ENCODE measurements around the gene ZFHX3. TPM values are rescaled to one million over a fixed set of nuclear protein-coding genes. Genes with fewer than 3 reads are reported as not detected.

The ZFHX3 gene
- total and polyA plus RNA-seq, 9 donors = 3.4 to 17.6 (median 11.9) TPM

DNA sequence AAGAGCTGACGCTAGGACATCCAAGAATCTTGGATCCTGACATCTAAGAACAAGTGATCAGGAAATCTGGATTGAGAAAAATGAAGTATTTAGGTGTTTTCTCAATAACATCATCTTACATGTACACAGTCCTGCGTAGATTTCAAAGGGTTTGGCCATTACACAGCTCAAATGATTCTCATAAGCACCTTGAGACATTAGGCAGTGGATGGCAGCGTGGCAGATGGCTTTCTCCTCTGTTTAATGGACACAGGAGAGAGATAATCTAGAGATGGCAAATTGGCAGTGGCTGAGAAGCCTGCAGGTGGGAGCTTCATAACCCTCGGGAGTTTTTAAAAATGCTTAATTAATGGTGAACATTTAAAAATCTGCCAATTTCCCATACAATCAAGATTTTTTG lies 137.5 kb downstream of the ZFHX3 start:
- Histone ChIP-seq H3K4me1 (ENCODE audit: insufficient read depth) (no peaks in the 10 kb centered on the region), H3K27ac (no peak overlapping the region), H3K27me3 (no peaks in the 10 kb centered on the region), H3K9me3 (no peaks in the 10 kb centered on the region), H3K4me3 (no peak overlapping the region), H3K36me3 (no peaks in the 10 kb centered on the region)
- TF ChIP-seq, protein P1, sequence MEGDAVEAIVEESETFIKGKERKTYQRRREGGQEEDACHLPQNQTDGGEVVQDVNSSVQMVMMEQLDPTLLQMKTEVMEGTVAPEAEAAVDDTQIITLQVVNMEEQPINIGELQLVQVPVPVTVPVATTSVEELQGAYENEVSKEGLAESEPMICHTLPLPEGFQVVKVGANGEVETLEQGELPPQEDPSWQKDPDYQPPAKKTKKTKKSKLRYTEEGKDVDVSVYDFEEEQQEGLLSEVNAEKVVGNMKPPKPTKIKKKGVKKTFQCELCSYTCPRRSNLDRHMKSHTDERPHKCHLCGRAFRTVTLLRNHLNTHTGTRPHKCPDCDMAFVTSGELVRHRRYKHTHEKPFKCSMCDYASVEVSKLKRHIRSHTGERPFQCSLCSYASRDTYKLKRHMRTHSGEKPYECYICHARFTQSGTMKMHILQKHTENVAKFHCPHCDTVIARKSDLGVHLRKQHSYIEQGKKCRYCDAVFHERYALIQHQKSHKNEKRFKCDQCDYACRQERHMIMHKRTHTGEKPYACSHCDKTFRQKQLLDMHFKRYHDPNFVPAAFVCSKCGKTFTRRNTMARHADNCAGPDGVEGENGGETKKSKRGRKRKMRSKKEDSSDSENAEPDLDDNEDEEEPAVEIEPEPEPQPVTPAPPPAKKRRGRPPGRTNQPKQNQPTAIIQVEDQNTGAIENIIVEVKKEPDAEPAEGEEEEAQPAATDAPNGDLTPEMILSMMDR (IDR thresholded peaks at IDR 0.05) = no peak
- TF ChIP-seq EP300 (IDR thresholded peaks at IDR 0.05) (no peak), POLR2A (IDR thresholded peaks at IDR 0.05) (no peak)
- intact Hi-C loops (cut with DNase I) = no loop called here
- 91 to 96% (median 93%) methylated on average over 4 of the region's 4 CpGs for WGBS, 3 donors
- no peak for DNase-seq

DNA sequence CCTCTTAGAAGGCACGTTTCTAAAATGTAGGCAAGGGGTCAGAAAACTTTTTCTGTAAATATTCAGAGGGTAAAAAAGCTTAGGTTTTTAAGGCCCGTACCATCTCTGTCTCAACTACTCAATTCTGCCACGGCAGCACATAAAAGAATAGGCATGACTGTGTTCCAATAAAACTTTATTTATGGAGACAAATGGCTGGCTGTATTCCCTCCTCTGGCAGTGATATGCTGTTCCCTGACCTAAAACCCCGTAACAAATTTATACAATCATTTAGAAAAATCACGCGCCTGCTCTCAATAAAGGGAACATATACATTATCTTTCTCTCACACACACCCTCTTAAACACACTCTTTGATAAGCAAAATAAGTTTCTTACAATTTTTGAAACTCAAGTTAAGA lies 138.7 kb downstream of the ZFHX3 start:
- intact Hi-C loops (cut with DNase I) = no loop called here
- no peaks in the 10 kb centered on the region for H3K4me1 ChIP-seq (ENCODE audit: insufficient read depth)
- 91 to 96% (median 93%) methylated on average over 6 of the region's 6 CpGs for WGBS, 3 donors
- H3K4me3 ChIP-seq = no peak overlapping the region
- H3K27me3 ChIP-seq = no peaks in the 10 kb centered on the region
- H3K9me3 ChIP-seq = no peaks in the 10 kb centered on the region
- H3K27ac ChIP-seq = no peak overlapping the region
- DNase-seq = no peak
- H3K36me3 ChIP-seq = no peaks in the 10 kb centered on the region
- TF ChIP-seq, protein P1 (IDR thresholded peaks at IDR 0.05) = no peak
- TF ChIP-seq EP300 (IDR thresholded peaks at IDR 0.05) (no peak), POLR2A (IDR thresholded peaks at IDR 0.05) (no peak)

DNA sequence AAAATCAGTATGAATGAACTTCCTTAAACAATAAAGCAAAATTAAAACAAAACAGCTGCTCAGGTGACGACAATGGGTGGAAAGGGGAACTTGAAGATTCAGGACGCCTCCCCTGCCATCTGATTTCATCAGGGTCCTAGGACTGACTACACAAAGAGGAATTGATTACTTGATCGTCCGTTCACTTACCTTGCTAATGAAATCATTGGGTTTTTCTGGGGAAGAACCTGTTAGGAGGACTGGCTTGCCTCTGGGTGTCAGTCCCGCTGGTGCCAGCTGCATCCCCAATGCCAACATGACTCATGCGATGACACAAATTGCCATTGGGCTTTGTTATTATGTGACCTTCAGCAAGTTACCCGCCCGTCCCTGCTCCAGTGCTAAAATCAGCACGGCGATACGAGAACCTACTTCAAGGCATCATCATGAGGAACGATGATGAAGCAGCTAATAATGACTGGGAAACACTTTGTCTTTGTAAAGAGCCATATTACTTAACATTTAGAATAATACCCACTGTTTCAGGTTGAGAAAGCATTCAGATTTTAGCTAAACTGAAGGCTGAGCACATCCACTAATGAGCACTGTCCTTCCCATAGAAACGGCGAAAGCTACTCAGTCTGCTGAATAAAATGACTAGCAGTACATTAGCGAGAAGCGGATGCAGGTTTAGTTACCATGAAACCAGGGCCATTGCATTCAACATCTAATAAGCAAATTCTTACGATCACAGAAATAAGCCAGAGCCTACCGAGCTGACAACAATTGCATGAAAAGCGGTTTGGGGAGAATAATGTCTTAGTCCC lies 139.4 kb downstream of the ZFHX3 start:
- Histone ChIP-seq H3K4me1 (ENCODE audit: insufficient read depth) (no peaks in the 10 kb centered on the region), H3K27ac (no peak overlapping the region), H3K36me3 (no peaks in the 10 kb centered on the region), H3K27me3 (no peaks in the 10 kb centered on the region), H3K4me3 (no peak overlapping the region), H3K9me3 (no peaks in the 10 kb centered on the region)
- TF ChIP-seq POLR2A (IDR thresholded peaks at IDR 0.05) (no peak), EP300 (IDR thresholded peaks at IDR 0.05) (no peak)
- TF ChIP-seq, protein P1 (IDR thresholded peaks at IDR 0.05) = no peak
- intact Hi-C loops (cut with DNase I) = no loop called here
- WGBS, 3 donors = 95 to 96% (median 95%) methylated on average over 19 of the region's 19 CpGs
- no peak for DNase-seq

DNA sequence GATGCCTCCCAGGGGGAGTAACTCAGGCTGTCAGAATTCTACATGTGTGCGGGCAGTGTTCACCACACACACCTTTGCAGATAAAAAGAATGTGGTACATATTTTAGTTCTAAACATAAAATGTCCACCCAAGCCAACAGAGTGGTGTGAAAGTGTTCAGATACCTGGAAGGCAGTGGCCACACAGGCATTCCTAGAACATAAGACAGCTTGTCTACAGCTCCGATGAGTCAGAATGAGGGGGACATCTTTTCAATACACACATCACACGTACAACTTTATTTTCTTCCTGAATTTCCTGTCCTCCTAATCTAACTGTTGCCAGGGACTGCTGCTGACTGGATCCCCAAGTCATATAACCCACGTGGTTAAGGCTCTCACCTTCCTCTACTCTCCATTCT lies 142.3 kb downstream of the ZFHX3 start:
- H3K4me3 ChIP-seq = no peak overlapping the region
- no peak for DNase-seq
- no peaks in the 10 kb centered on the region for H3K9me3 ChIP-seq
- TF ChIP-seq POLR2A (IDR thresholded peaks at IDR 0.05) (no peak), EP300 (IDR thresholded peaks at IDR 0.05) (no peak)
- TF ChIP-seq, protein P1 (IDR thresholded peaks at IDR 0.05) = no peak
- H3K27ac ChIP-seq = no peak overlapping the region
- H3K27me3 ChIP-seq = no peaks in the 10 kb centered on the region
- no peaks in the 10 kb centered on the region for H3K36me3 ChIP-seq
- 79 to 83% (median 80%) methylated on average over 4 of the region's 4 CpGs for WGBS, 3 donors
- H3K4me1 ChIP-seq (ENCODE audit: insufficient read depth) = no peaks in the 10 kb centered on the region
- intact Hi-C loops (cut with DNase I) = no loop called here

All from ovary (tissue), 9 donors.